IMR-90 (cell line): ENCODE results near the gene TPSD1. TPM values are rescaled to one million over a fixed set of nuclear protein-coding genes. Genes with fewer than 3 reads are reported as not detected.

Experiments used
- ATAC-seq: fragments of 200-7000 bp; cut with Tn5 transposase; 2 replicates; pipeline ENCODE4 v1.9.1; 2020; ENCODE audit warnings: low read depth, mild to moderate bottlenecking, moderate library complexity
- BruUV-seq: library from RNA; stranded (reverse); fragments of 400-500 nt; replicated peaks from 2 replicates; lab custom pipeline; 2021; lab: Mats Ljungman, UMichigan
- CTCF ChIA-PET: fragments of 300-600 bp; formaldehyde crosslinking; extraction: SDS; loops from one replicate; lab custom pipeline; 2021; ENCODE audit warnings: antibody characterized with exemption; lab: Yijun Ruan, JAX
- POLR2A ChIA-PET: fragments of 300-600 bp; sonication (Branson Sonifier 250); formaldehyde crosslinking; loops from one replicate; lab custom pipeline; 2022; ENCODE audit warnings: antibody characterized with exemption; ENCODE audit not compliant: unreplicated experiment; lab: Charles Lee
- DNase-seq: peaks from one replicate; pipeline ENCODE4 v3.0.0; 2013
- H2AFZ ChIP-seq: replicated peaks from 2 replicates; pipeline ENCODE3; 2013; ENCODE audit warnings: low read length, mild to moderate bottlenecking; ENCODE audit not compliant: poor library complexity
- H2AK5ac ChIP-seq: 2 replicates; pipeline ENCODE4 v1.6.1; 2013; ENCODE audit warnings: low read depth, low read length, inconsistent platforms
- H2AK9ac ChIP-seq: replicated peaks from 2 replicates; pipeline ENCODE3; 2013; ENCODE audit warnings: mild to moderate bottlenecking, low read depth, low read length, moderate library complexity; ENCODE audit not compliant: poor library complexity
- H2BK120ac ChIP-seq: 2 replicates; pipeline ENCODE4 v1.6.1; 2013; ENCODE audit warnings: low read depth, low read length, inconsistent platforms
- H2BK15ac ChIP-seq: 3 replicates; pipeline ENCODE4 v1.6.1; 2013; ENCODE audit warnings: low read depth, low read length, inconsistent platforms
- H2BK20ac ChIP-seq: 2 replicates; pipeline ENCODE4 v1.6.1; 2013; ENCODE audit warnings: low read depth, mild to moderate bottlenecking, inconsistent platforms, low read length, moderate library complexity
- H2BK5ac ChIP-seq: 2 replicates; pipeline ENCODE4 v1.6.1; 2013; ENCODE audit warnings: mild to moderate bottlenecking, low read depth, low read length, inconsistent platforms; ENCODE audit not compliant: poor library complexity, severe bottlenecking
- H3K14ac ChIP-seq: replicated peaks from 2 replicates; pipeline ENCODE4 v1.6.1; 2013; ENCODE audit warnings: low read depth, low read length, inconsistent platforms
- H3K18ac ChIP-seq: 2 replicates; pipeline ENCODE4 v1.6.1; 2013; ENCODE audit warnings: low read depth, low read length, control low read depth
- H3K23ac ChIP-seq: 2 replicates; pipeline ENCODE4 v1.6.1; 2013; ENCODE audit warnings: low read depth, low read length, inconsistent platforms
- H3K27ac ChIP-seq: 2 replicates; pipeline ENCODE4 v1.5.1; 2013; ENCODE audit warnings: mild to moderate bottlenecking, control low read depth, low read length; ENCODE audit not compliant: insufficient read depth
- H3K27me3 ChIP-seq: 2 replicates; pipeline ENCODE4 v1.6.1; 2013; ENCODE audit warnings: low read length; ENCODE audit not compliant: control insufficient read depth, insufficient read depth
- H3K36me3 ChIP-seq: 2 replicates; pipeline ENCODE4 v1.6.1; 2013; ENCODE audit warnings: low read length, mixed read lengths; ENCODE audit not compliant: control insufficient read depth, insufficient read depth
- H3K4ac ChIP-seq: 2 replicates; pipeline ENCODE4 v1.6.1; 2013; ENCODE audit warnings: low read depth, low read length, inconsistent platforms
- H3K4me1 ChIP-seq: 2 replicates; pipeline ENCODE4 v1.6.1; 2013; ENCODE audit warnings: low read length, mixed read lengths; ENCODE audit not compliant: control insufficient read depth, insufficient read depth
- H3K4me2 ChIP-seq: 2 replicates; pipeline ENCODE4 v1.6.1; 2013; ENCODE audit warnings: low read depth, mild to moderate bottlenecking, control low read depth, low read length, moderate library complexity
- H3K4me3 ChIP-seq: 2 replicates; pipeline ENCODE4 v1.5.1; 2013; ENCODE audit warnings: low read depth, mild to moderate bottlenecking, control low read depth, low read length, moderate library complexity; ENCODE audit not compliant: insufficient read depth
- H3K56ac ChIP-seq: 2 replicates; pipeline ENCODE4 v1.6.1; 2013; ENCODE audit warnings: low read length, inconsistent platforms; ENCODE audit not compliant: insufficient read depth; ENCODE audit errors: extremely low read depth
- H3K79me1 ChIP-seq, 2 experiments: 2 replicates each; pipeline ENCODE4 v1.6.1; 2013; ENCODE audit warnings: low read length in 2 of 2, inconsistent platforms in 1 of 2, low read depth in 1 of 2
- H3K9ac ChIP-seq: 2 replicates; pipeline ENCODE4 v1.6.1; 2013; ENCODE audit warnings: low read depth, low read length, control low read depth
- H3K9me1 ChIP-seq: 2 replicates; pipeline ENCODE4 v1.6.1; 2013; ENCODE audit warnings: low read length, inconsistent platforms; ENCODE audit not compliant: insufficient read depth
- H3K9me3 ChIP-seq: 2 replicates; pipeline ENCODE4 v1.6.1; 2013; ENCODE audit warnings: low read length; ENCODE audit not compliant: control insufficient read depth, insufficient read depth
- H4K20me1 ChIP-seq: 2 replicates; pipeline ENCODE4 v1.6.1; 2013; ENCODE audit warnings: low read length, inconsistent platforms; ENCODE audit not compliant: insufficient read depth
- H4K5ac ChIP-seq: 2 replicates; pipeline ENCODE4 v1.6.1; 2013; ENCODE audit warnings: mild to moderate bottlenecking, low read depth, low read length, control low read depth
- H4K8ac ChIP-seq, 2 experiments: 2 replicates each; pipeline ENCODE4 v1.6.1; 2013; ENCODE audit warnings: low read depth in 2 of 2, low read length in 2 of 2, control low read depth in 1 of 2, inconsistent platforms in 1 of 2
- H4K91ac ChIP-seq: 2 replicates; pipeline ENCODE4 v1.6.1; 2013; ENCODE audit warnings: low read depth, low read length, inconsistent platforms; ENCODE audit not compliant: insufficient read depth
- BHLHE40 ChIP-seq: fragments of 150-350 bp; IDR thresholded peaks from 2 replicates; pipeline ENCODE4 v1.6.1; 2016; ENCODE audit warnings: mild to moderate bottlenecking, low read depth, low read length
- CEBPB ChIP-seq: IDR thresholded peaks from 2 replicates; pipeline ENCODE4 v1.6.1; 2012; ENCODE audit warnings: low read depth, low read length, improper control_type of control experiment
- CHD1 ChIP-seq: IDR thresholded peaks from 2 replicates; pipeline ENCODE4 v1.6.1; 2012; ENCODE audit warnings: low read depth, low read length, improper control_type of control experiment
- FOS ChIP-seq: fragments of 150-350 bp; IDR thresholded peaks from 2 replicates; pipeline ENCODE4 v1.6.1; 2016; ENCODE audit warnings: low read depth, low read length
- MAFK ChIP-seq: IDR thresholded peaks from 2 replicates; pipeline ENCODE4 v1.6.1; 2012; ENCODE audit warnings: low read depth, low read length, improper control_type of control experiment
- MAZ ChIP-seq: IDR thresholded peaks from 2 replicates; pipeline ENCODE4 v1.6.1; 2012; ENCODE audit warnings: low read depth, mild to moderate bottlenecking, low read length, improper control_type of control experiment, moderate library complexity, borderline replicate concordance
- MXI1 ChIP-seq: IDR thresholded peaks from 2 replicates; pipeline ENCODE4 v1.6.1; 2012; ENCODE audit warnings: low read depth, mild to moderate bottlenecking, low read length, moderate library complexity, borderline replicate concordance
- NFE2L2 ChIP-seq: fragments of 150-350 bp; IDR thresholded peaks from 2 replicates; pipeline ENCODE4 v1.6.1; 2016; ENCODE audit warnings: low read depth, mild to moderate bottlenecking, low read length
- POLR2A ChIP-seq: IDR thresholded peaks from 2 replicates; pipeline ENCODE4 v1.6.1; 2012; ENCODE audit warnings: mild to moderate bottlenecking, low read depth, low read length
- RAD21 ChIP-seq: IDR thresholded peaks from 2 replicates; pipeline ENCODE4 v1.6.1; 2012; ENCODE audit warnings: low read length, improper control_type of control experiment
- RCOR1 ChIP-seq: IDR thresholded peaks from 2 replicates; pipeline ENCODE4 v1.6.1; 2012; ENCODE audit warnings: mild to moderate bottlenecking, low read length, improper control_type of control experiment; ENCODE audit not compliant: insufficient replicate concordance
- RFX5 ChIP-seq: IDR thresholded peaks from 2 replicates; pipeline ENCODE4 v1.8.0; 2012; ENCODE audit warnings: low read depth, mild to moderate bottlenecking, low read length, moderate library complexity
- SMC3 ChIP-seq: fragments of 150-350 bp; IDR thresholded peaks from 2 replicates; pipeline ENCODE4 v1.6.1; 2016; ENCODE audit warnings: low read depth, mild to moderate bottlenecking, antibody characterized with exemption, low read length, moderate library complexity
- WGBS, 2 experiments: methylation state at CpG; one replicate each; pipeline versions ENCODE4 v1.1.5 to v1.1.7; 2013; ENCODE audit warnings: missing lambda C conversion rate in 2 of 2; ENCODE audit not compliant: insufficient read length in 1 of 2; ENCODE audit errors: extremely low coverage in 2 of 2; 5-methylcytosine and 5-hydroxymethylcytosine counted together
- dilution Hi-C: fragments of 300-500 bp; cut with HindIII; formaldehyde crosslinking; loops from one replicate; pipeline ENCODE4 v1.14.3; 2018; ENCODE audit warnings: low sequenced_read_pairs; ENCODE audit not compliant: unreplicated experiment
- in situ Hi-C: fragments of 300-500 bp; cut with MboI; formaldehyde crosslinking; loops from 3 replicates; pipeline ENCODE4 v1.14.3; 2019; ENCODE audit warnings: low sequenced_read_pairs, inconsistent platforms, mixed read lengths
- intact Hi-C: fragments of 100-400 bp; cut with micrococcal nuclease; formaldehyde crosslinking; loops from 2 replicates; pipeline ENCODE4 v1.10.0; 2022
- polyA plus RNA-seq, 3 experiments: library from polyadenylated mRNA; depleted of rRNA; stranded (reverse); fragments of >200 nt; gene quantifications; 2 replicates each; pipeline ENCODE4 v1.2.3, GENCODE V29; 2012; ENCODE audit warnings: low replicate concordance in 1 of 3
- total RNA-seq: library from RNA; depleted of rRNA; stranded (reverse); fragments of >200 nt; gene quantifications from 2 replicates; pipeline ENCODE4 v1.2.3, GENCODE V29; 2012
- TF ChIP-seq, protein P1 (sequence below): fragments of 150-350 bp; IDR thresholded peaks from 2 replicates; pipeline ENCODE4 v1.6.1; 2017; ENCODE audit warnings: mild to moderate bottlenecking, antibody characterized with exemption, low read length, low read depth
- TF ChIP-seq, protein P2 (sequence below): fragments of 150-350 bp; IDR thresholded peaks from 2 replicates; pipeline ENCODE4 v1.6.1; 2016; ENCODE audit warnings: low read depth, mild to moderate bottlenecking, low read length, moderate library complexity, borderline replicate concordance
- TF ChIP-seq, protein P3 (sequence below): conservative IDR thresholded peaks from 2 replicates; pipeline ENCODE4 v1.5.1; 2012; ENCODE audit warnings: mild to moderate bottlenecking, low read depth, low read length, improper control_type of control experiment

TPSD1 gene
- total and polyA plus RNA-seq, 2 of the 4 experiments (the other 2 are of a cell fraction): not detected

DNA sequence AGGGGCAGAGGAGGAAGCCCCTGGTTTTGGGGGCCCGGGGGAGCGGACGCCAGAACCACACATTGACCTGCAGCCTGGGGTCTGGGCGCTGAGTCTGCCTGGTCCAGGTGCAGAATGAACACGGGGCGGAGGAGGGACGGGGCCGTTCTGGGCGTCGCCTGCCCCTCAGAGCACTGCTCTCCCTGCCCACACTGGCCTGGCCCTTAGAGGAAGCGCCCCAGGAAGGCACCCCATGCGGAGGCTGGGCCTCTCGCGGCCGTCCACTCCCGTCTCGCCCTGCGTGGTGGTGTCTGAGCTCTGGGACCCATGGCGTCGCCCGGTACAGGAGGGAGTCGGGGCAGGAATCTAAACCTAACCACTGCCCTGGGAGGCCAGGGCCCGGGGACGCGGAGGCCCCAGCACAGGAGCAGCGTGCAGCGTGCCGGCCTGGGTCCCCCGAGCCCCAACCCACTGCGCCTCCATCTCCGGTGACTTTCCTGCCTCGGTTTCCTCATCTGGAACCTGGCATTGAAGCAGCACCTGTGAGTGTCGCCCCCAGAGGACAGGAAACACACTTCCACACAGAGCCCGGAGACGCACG, 4.3 kb downstream of the TPSD1 start:
- in situ Hi-C loops: no loop called here
- H3K9ac ChIP-seq: no peak overlapping the region
- CTCF ChIA-PET: no interaction called here
- no peaks in the 10 kb centered on the region for H3K36me3 ChIP-seq
- no peak overlapping the region for H3K14ac ChIP-seq
- 52% methylated on average over 8 of the region's 36 CpGs; no CpG with 5 or more reads in 1 of the 2 experiments for WGBS, 2 experiments
- H3K23ac ChIP-seq: no peak overlapping the region
- ATAC-seq (no peak), DNase-seq (no peak)
- H3K4ac ChIP-seq: no peak overlapping the region
- no peak overlapping the region for H3K27ac ChIP-seq
- POLR2A ChIA-PET: no interaction called here
- H3K27me3 ChIP-seq: peaks cover 38% of the 10 kb centered on the region
- H3K9me1 ChIP-seq: peaks cover 4% of the 10 kb centered on the region; the same call in 1 of the 2 replicates
- TF ChIP-seq RAD21 (no peak), SMC3 (no peak), CHD1 (no peak), BHLHE40 (no peak), CEBPB (no peak), RFX5 (no peak), MXI1 (no peak), RCOR1 (no peak), POLR2A (no peak), MAFK (no peak), MAZ (no peak), FOS (no peak), NFE2L2 (no peak)
- TF ChIP-seq, protein P1, sequence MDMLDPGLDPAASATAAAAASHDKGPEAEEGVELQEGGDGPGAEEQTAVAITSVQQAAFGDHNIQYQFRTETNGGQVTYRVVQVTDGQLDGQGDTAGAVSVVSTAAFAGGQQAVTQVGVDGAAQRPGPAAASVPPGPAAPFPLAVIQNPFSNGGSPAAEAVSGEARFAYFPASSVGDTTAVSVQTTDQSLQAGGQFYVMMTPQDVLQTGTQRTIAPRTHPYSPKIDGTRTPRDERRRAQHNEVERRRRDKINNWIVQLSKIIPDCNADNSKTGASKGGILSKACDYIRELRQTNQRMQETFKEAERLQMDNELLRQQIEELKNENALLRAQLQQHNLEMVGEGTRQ: no peak
- TF ChIP-seq, protein P2, sequence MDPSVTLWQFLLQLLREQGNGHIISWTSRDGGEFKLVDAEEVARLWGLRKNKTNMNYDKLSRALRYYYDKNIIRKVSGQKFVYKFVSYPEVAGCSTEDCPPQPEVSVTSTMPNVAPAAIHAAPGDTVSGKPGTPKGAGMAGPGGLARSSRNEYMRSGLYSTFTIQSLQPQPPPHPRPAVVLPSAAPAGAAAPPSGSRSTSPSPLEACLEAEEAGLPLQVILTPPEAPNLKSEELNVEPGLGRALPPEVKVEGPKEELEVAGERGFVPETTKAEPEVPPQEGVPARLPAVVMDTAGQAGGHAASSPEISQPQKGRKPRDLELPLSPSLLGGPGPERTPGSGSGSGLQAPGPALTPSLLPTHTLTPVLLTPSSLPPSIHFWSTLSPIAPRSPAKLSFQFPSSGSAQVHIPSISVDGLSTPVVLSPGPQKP: no peak
- TF ChIP-seq, protein P3, sequence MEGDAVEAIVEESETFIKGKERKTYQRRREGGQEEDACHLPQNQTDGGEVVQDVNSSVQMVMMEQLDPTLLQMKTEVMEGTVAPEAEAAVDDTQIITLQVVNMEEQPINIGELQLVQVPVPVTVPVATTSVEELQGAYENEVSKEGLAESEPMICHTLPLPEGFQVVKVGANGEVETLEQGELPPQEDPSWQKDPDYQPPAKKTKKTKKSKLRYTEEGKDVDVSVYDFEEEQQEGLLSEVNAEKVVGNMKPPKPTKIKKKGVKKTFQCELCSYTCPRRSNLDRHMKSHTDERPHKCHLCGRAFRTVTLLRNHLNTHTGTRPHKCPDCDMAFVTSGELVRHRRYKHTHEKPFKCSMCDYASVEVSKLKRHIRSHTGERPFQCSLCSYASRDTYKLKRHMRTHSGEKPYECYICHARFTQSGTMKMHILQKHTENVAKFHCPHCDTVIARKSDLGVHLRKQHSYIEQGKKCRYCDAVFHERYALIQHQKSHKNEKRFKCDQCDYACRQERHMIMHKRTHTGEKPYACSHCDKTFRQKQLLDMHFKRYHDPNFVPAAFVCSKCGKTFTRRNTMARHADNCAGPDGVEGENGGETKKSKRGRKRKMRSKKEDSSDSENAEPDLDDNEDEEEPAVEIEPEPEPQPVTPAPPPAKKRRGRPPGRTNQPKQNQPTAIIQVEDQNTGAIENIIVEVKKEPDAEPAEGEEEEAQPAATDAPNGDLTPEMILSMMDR: no peak
- no TSS peak for BruUV-seq
- no peak overlapping the region for H4K91ac ChIP-seq
- H4K20me1 ChIP-seq: no peaks in the 10 kb centered on the region; the same call in 1 of the 2 replicates
- H2BK120ac ChIP-seq: no peak overlapping the region
- no peaks in the 10 kb centered on the region for H3K4me1 ChIP-seq
- no peak overlapping the region for H2AK9ac ChIP-seq
- dilution Hi-C loops: no loop called here
- no peak overlapping the region for H4K8ac ChIP-seq
- no peak overlapping the region for H2AFZ ChIP-seq
- H3K4me3 ChIP-seq: no peak overlapping the region
- H3K4me2 ChIP-seq: no peak overlapping the region
- H2AK5ac ChIP-seq: no peak overlapping the region
- no peak overlapping the region for H2BK20ac ChIP-seq
- H3K56ac ChIP-seq: no peak overlapping the region
- no peak overlapping the region for H4K5ac ChIP-seq
- no peak overlapping the region for H3K18ac ChIP-seq
- no peaks in the 10 kb centered on the region for H3K9me3 ChIP-seq
- H2BK15ac ChIP-seq: no peak overlapping the region
- no peak overlapping the region for H2BK5ac ChIP-seq
- intact Hi-C loops: no loop called here
- H3K79me1 ChIP-seq: no peaks in the 10 kb centered on the region
